Measurements from ENCODE around the gene UBR1.
"Not testable (repeated sequence)": the region's sequence is repeated elsewhere in the genome, so short reads cannot be mapped to it uniquely, and the experiment has no call there.

The UBR1 gene

GRCh38 chr15:42914728-42915497, 190.9 kb downstream of the UBR1 start:
- DNase-seq (ENCODE audit: low read depth in 2 of 2), result no peak

GRCh38 chr15:42911058-42911592, 194.7 kb downstream of the UBR1 start:
- peak; percentile 45 to 49 for DNase-seq (ENCODE audit: low read depth in 2 of 2)

- DNase-seq (ENCODE audit: low read depth in 2 of 2), result no peak
Measured at GRCh38 chr15:42908538-42908937, 197.3 kb downstream of the UBR1 start.

- no peak for DNase-seq (ENCODE audit: low read depth in 2 of 2)
Measured at GRCh38 chr15:42903388-42904324, 202.2 kb downstream of the UBR1 start.

- DNase-seq (ENCODE audit: low read depth in 2 of 2), result not testable (repeated sequence)
Measured at GRCh38 chr15:42893911-42894310, 211.9 kb downstream of the UBR1 start.

Data from fibroblast of skin of left biceps (primary cell).